ENCODE data around the gene MMP15. TPM values are rescaled to one million over a fixed set of nuclear protein-coding genes. Genes with fewer than 3 reads are reported as not detected.

The MMP15 gene
- total RNA-seq, 2 experiments from 2014 or later = 0.25 to 0.63 TPM

- ChIA-PET CTCF (no interaction called here), POLR2A (no interaction called here)
- Mint-ChIP-seq H3K9me3 (no peaks in the 10 kb centered on the region), H3K4me3 (no peak overlapping the region), H3K27me3 (no peaks in the 10 kb centered on the region), H3K27ac (no peak overlapping the region), H3K4me1 (ENCODE audit: low read depth) (no peaks in the 10 kb centered on the region), H3K36me3 (ENCODE audit: low read depth) (no peaks in the 10 kb centered on the region)
- ATAC-seq (no peak), DNase-seq (no peak)
- intact Hi-C loops (cut with micrococcal nuclease) = no loop called here
- TF ChIP-seq, protein P1, sequence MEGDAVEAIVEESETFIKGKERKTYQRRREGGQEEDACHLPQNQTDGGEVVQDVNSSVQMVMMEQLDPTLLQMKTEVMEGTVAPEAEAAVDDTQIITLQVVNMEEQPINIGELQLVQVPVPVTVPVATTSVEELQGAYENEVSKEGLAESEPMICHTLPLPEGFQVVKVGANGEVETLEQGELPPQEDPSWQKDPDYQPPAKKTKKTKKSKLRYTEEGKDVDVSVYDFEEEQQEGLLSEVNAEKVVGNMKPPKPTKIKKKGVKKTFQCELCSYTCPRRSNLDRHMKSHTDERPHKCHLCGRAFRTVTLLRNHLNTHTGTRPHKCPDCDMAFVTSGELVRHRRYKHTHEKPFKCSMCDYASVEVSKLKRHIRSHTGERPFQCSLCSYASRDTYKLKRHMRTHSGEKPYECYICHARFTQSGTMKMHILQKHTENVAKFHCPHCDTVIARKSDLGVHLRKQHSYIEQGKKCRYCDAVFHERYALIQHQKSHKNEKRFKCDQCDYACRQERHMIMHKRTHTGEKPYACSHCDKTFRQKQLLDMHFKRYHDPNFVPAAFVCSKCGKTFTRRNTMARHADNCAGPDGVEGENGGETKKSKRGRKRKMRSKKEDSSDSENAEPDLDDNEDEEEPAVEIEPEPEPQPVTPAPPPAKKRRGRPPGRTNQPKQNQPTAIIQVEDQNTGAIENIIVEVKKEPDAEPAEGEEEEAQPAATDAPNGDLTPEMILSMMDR (IDR thresholded peaks at IDR 0.05) = no peak
These were observed 14.4 kb downstream of the MMP15 start for GRCh38 chr16:58039829-58040495.

GRCh38 chr16:58040496-58040846 is 14.9 kb downstream of the MMP15 start:
- no peaks in the 10 kb centered on the region for H3K4me1 Mint-ChIP-seq (ENCODE audit: low read depth)
- H3K36me3 Mint-ChIP-seq (ENCODE audit: low read depth) = no peaks in the 10 kb centered on the region
- H3K4me3 Mint-ChIP-seq = no peak overlapping the region
- no peaks in the 10 kb centered on the region for H3K27me3 Mint-ChIP-seq
- ChIA-PET CTCF (no interaction called here), POLR2A (no interaction called here)
- DNase-seq (no peak), ATAC-seq (no peak)
- H3K9me3 Mint-ChIP-seq = no peaks in the 10 kb centered on the region
- no peak overlapping the region for H3K27ac Mint-ChIP-seq
- intact Hi-C loops (cut with micrococcal nuclease) = no loop called here
- TF ChIP-seq, protein P1 (IDR thresholded peaks at IDR 0.05) = no peak

- Mint-ChIP-seq H3K4me1 (ENCODE audit: low read depth) (no peaks in the 10 kb centered on the region), H3K27ac (no peak overlapping the region), H3K27me3 (no peaks in the 10 kb centered on the region), H3K4me3 (no peak overlapping the region), H3K36me3 (ENCODE audit: low read depth) (no peaks in the 10 kb centered on the region), H3K9me3 (no peaks in the 10 kb centered on the region)
- POLR2A ChIA-PET = no interaction called here
- DNase-seq (no peak), ATAC-seq (no peak)
- TF ChIP-seq, protein P1 (IDR thresholded peaks at IDR 0.05) = no peak
- CTCF ChIA-PET = no interaction called here
- intact Hi-C loops (cut with micrococcal nuclease) = no loop called here
These were observed 15.5 kb downstream of the MMP15 start for GRCh38 chr16:58040945-58041627.

GRCh38 chr16:58041628-58041955 is 16.0 kb downstream of the MMP15 start:
- DNase-seq (no peak), ATAC-seq (no peak)
- intact Hi-C loops (cut with micrococcal nuclease) = no loop called here
- Mint-ChIP-seq H3K9me3 (no peaks in the 10 kb centered on the region), H3K4me1 (ENCODE audit: low read depth) (no peaks in the 10 kb centered on the region), H3K27ac (no peak overlapping the region), H3K4me3 (no peak overlapping the region), H3K36me3 (ENCODE audit: low read depth) (no peaks in the 10 kb centered on the region), H3K27me3 (no peaks in the 10 kb centered on the region)
- CTCF ChIA-PET = no interaction called here
- POLR2A ChIA-PET = no interaction called here
- TF ChIP-seq, protein P1 (IDR thresholded peaks at IDR 0.05) = no peak

GRCh38 chr16:58042001-58042885 is 16.7 kb downstream of the MMP15 start:
- H3K4me1 Mint-ChIP-seq (ENCODE audit: low read depth) = no peaks in the 10 kb centered on the region
- intact Hi-C loops (cut with micrococcal nuclease) = no loop called here
- H3K9me3 Mint-ChIP-seq = no peaks in the 10 kb centered on the region
- CTCF ChIA-PET = no interaction called here
- no peaks in the 10 kb centered on the region for H3K27me3 Mint-ChIP-seq
- H3K36me3 Mint-ChIP-seq (ENCODE audit: low read depth) = no peaks in the 10 kb centered on the region
- POLR2A ChIA-PET = no interaction called here
- DNase-seq = no peak
- no peak overlapping the region for H3K27ac Mint-ChIP-seq
- no peak overlapping the region for H3K4me3 Mint-ChIP-seq
- ATAC-seq = no peak
- TF ChIP-seq, protein P1 (IDR thresholded peaks at IDR 0.05) = no peak
